ENCODE measurements around the gene PDGFC.

Gene PDGFC

GRCh38 chr4:156968479-156968984, 3.1 kb downstream of the PDGFC start:
- no peak for TF ChIP-seq LEF1 (IDR thresholded peaks at IDR 0.05; ENCODE audit: borderline replicate concordance)
- no peak for TF ChIP-seq NFRKB (IDR thresholded peaks at IDR 0.05)
- no peak for TF ChIP-seq HDGF (IDR thresholded peaks at IDR 0.05; ENCODE audit: borderline replicate concordance)
- no peak for TF ChIP-seq SUZ12 (IDR thresholded peaks at IDR 0.05)
- TF ChIP-seq CTBP1 (IDR thresholded peaks at IDR 0.05; ENCODE audit: borderline replicate concordance) = no peak
- no peak for TF ChIP-seq FOXM1 (IDR thresholded peaks at IDR 0.05; ENCODE audit: borderline replicate concordance)
- TF ChIP-seq PKNOX1 (IDR thresholded peaks at IDR 0.05) = no peak
- TF ChIP-seq TARDBP (IDR thresholded peaks at IDR 0.05) = no peak
- TF ChIP-seq L3MBTL2 (conservative IDR thresholded peaks at IDR 0.05) = peak; percentile 58; the same call in 1 of the 2 replicates
- ChIA-PET POLR2A (interaction anchor here (0.6 kb wide), 1 partner anchor 77 kb away, joined by 3 read pairs; no protein-coding TSS in a partner anchor), CTCF (interaction anchor here (0.5 to 3.6 kb wide), 21 partner anchors 9 to 964 kb away, joined by 3 to 14 read pairs (median 3); no protein-coding TSS in a partner anchor)
- peak; percentile 45 for DNase-seq (ENCODE audit: extremely low spot score)

GRCh38 chr4:156966836-156967235, 4.8 kb downstream of the PDGFC start:
- DNase-seq (ENCODE audit: extremely low spot score) = no peak
- ChIA-PET CTCF (no interaction called here), POLR2A (no interaction called here)
- TF ChIP-seq TARDBP (IDR thresholded peaks at IDR 0.05) (no peak), FOXM1 (IDR thresholded peaks at IDR 0.05; ENCODE audit: borderline replicate concordance) (no peak), PKNOX1 (IDR thresholded peaks at IDR 0.05) (no peak), CTBP1 (IDR thresholded peaks at IDR 0.05; ENCODE audit: borderline replicate concordance) (no peak)

- DNase-seq (ENCODE audit: extremely low spot score) = no peak
- TF ChIP-seq FOXK2 (IDR thresholded peaks at IDR 0.05) (no peak), SP1 (IDR thresholded peaks at IDR 0.05) (no peak), NFRKB (IDR thresholded peaks at IDR 0.05) (no peak), ZNF384 (IDR thresholded peaks at IDR 0.05) (no peak), FOXA1 (IDR thresholded peaks at IDR 0.05) (no peak), HDGF (IDR thresholded peaks at IDR 0.05; ENCODE audit: borderline replicate concordance) (no peak), FOXM1 (IDR thresholded peaks at IDR 0.05; ENCODE audit: borderline replicate concordance) (no peak), SUZ12 (IDR thresholded peaks at IDR 0.05) (no peak), TARDBP (IDR thresholded peaks at IDR 0.05) (no peak), ARNT (IDR thresholded peaks at IDR 0.05) (no peak), L3MBTL2 (conservative IDR thresholded peaks at IDR 0.05) (no peak), CTBP1 (IDR thresholded peaks at IDR 0.05; ENCODE audit: borderline replicate concordance) (no peak), BHLHE40 (IDR thresholded peaks at IDR 0.05; ENCODE audit: borderline replicate concordance) (no peak), PKNOX1 (IDR thresholded peaks at IDR 0.05) (no peak), LEF1 (IDR thresholded peaks at IDR 0.05; ENCODE audit: borderline replicate concordance) (no peak)
- ChIA-PET POLR2A (no interaction called here), CTCF (no interaction called here)
Measured at GRCh38 chr4:156963419-156963818, 8.2 kb downstream of the PDGFC start.

GRCh38 chr4:156962528-156962974, 9.0 kb downstream of the PDGFC start:
- TF ChIP-seq PKNOX1 (IDR thresholded peaks at IDR 0.05) (no peak), ZNF384 (IDR thresholded peaks at IDR 0.05) (no peak), ARNT (IDR thresholded peaks at IDR 0.05) (no peak), LEF1 (IDR thresholded peaks at IDR 0.05; ENCODE audit: borderline replicate concordance) (no peak), ELF4 (IDR thresholded peaks at IDR 0.05) (no peak), SUZ12 (IDR thresholded peaks at IDR 0.05) (no peak), BHLHE40 (IDR thresholded peaks at IDR 0.05; ENCODE audit: borderline replicate concordance) (no peak), FOXK2 (IDR thresholded peaks at IDR 0.05) (no peak), TARDBP (IDR thresholded peaks at IDR 0.05) (no peak), FOXM1 (IDR thresholded peaks at IDR 0.05; ENCODE audit: borderline replicate concordance) (no peak)
- POLR2A ChIA-PET = no interaction called here
- CTCF ChIA-PET = interaction anchor here (1.6 kb wide), 1 partner anchor 8 kb away, joined by 6 read pairs; no protein-coding TSS in a partner anchor
- DNase-seq (ENCODE audit: extremely low spot score) = no peak

GRCh38 chr4:156962058-156962358, 9.6 kb downstream of the PDGFC start:
- DNase-seq (ENCODE audit: extremely low spot score) = no peak
- ChIA-PET POLR2A (no interaction called here), CTCF (interaction anchor here (1.2 to 1.6 kb wide), 2 partner anchors 9 to 12 kb away, joined by 3 to 6 read pairs; no protein-coding TSS in a partner anchor)
- TF ChIP-seq TARDBP (IDR thresholded peaks at IDR 0.05) (no peak), FOXK2 (IDR thresholded peaks at IDR 0.05) (no peak), L3MBTL2 (conservative IDR thresholded peaks at IDR 0.05) (no peak), ARNT (IDR thresholded peaks at IDR 0.05) (no peak), NFRKB (IDR thresholded peaks at IDR 0.05) (no peak), PKNOX1 (IDR thresholded peaks at IDR 0.05) (0 out of 2 replicates have a peak, but pooled peaks have one; percentile 20)

Data from HEK293T (cell line).